HG03571 (cell line): ENCODE results near the gene SORL1-AS1.

Experiments
- ATAC-seq: cut with Tn5 transposase; IDR thresholded peaks from one replicate; pipeline ENCODE4 v1.9.1; 2021; ENCODE audit not compliant: unreplicated experiment

SORL1-AS1 gene

GRCh38 chr11:121453589-121454299 is 977 bp upstream of the SORL1-AS1 start:
- ATAC-seq, result no peak

GRCh38 chr11:121451986-121452608 is 670 bp downstream of the SORL1-AS1 start, which contains the start of gene SORL1:
Gene SORL1, plus strand, starts transcription at chr11:121452314. Its CDS starts 18 bp downstream, at chr11:121452332.
- peak; percentile 51 for ATAC-seq

- peak; percentile 14 for ATAC-seq
These were observed 1.4 kb downstream of the SORL1-AS1 start for GRCh38 chr11:121451178-121451985.

- ATAC-seq, result no peak
These were observed 2.4 kb downstream of the SORL1-AS1 start for GRCh38 chr11:121450401-121450800.

- ATAC-seq, result no peak
These were observed 3.1 kb downstream of the SORL1-AS1 start for GRCh38 chr11:121449626-121450025.

GRCh38 chr11:121449123-121449522 is 3.6 kb downstream of the SORL1-AS1 start:
- ATAC-seq, result no peak

- ATAC-seq, result no peak
These were observed 4.3 kb downstream of the SORL1-AS1 start for GRCh38 chr11:121448431-121448941.

- no peak for ATAC-seq
These were observed 4.8 kb downstream of the SORL1-AS1 start for GRCh38 chr11:121448011-121448410.

- no peak for ATAC-seq
These were observed 6.0 kb downstream of the SORL1-AS1 start for GRCh38 chr11:121446752-121447156.

- no peak for ATAC-seq
These were observed 7.5 kb downstream of the SORL1-AS1 start for GRCh38 chr11:121445071-121445768.

- ATAC-seq, result no peak
These were observed 8.2 kb downstream of the SORL1-AS1 start for GRCh38 chr11:121444526-121444925.

- no peak for ATAC-seq
These were observed 9.0 kb downstream of the SORL1-AS1 start for GRCh38 chr11:121443688-121444275.

GRCh38 chr11:121441521-121441920 is 11.2 kb downstream of the SORL1-AS1 start:
- no peak for ATAC-seq

- no peak for ATAC-seq
These were observed 13.0 kb downstream of the SORL1-AS1 start for GRCh38 chr11:121439759-121440158.

GRCh38 chr11:121439337-121439736 is 13.4 kb downstream of the SORL1-AS1 start:
- no peak for ATAC-seq

- no peak for ATAC-seq
These were observed 15.1 kb downstream of the SORL1-AS1 start for GRCh38 chr11:121437686-121438078.

- no peak for ATAC-seq
These were observed 15.6 kb downstream of the SORL1-AS1 start for GRCh38 chr11:121437018-121437685.

- ATAC-seq, result no peak
These were observed 16.9 kb downstream of the SORL1-AS1 start for GRCh38 chr11:121435551-121436511.

GRCh38 chr11:121435132-121435531 is 17.6 kb downstream of the SORL1-AS1 start:
- ATAC-seq, result no peak
